HepG2 (cell line): Measurements from ENCODE around the gene NSL1. TPM values are rescaled to one million over a fixed set of nuclear protein-coding genes. Genes with fewer than 3 reads are reported as not detected.

Source experiments
- ATAC-seq: fragments of 200-7000 bp; cut with Tn5 transposase; 3 replicates; pipeline ENCODE4 v1.9.1; 2020; ENCODE audit warnings: mild to moderate bottlenecking, moderate library complexity
- BruUV-seq: library from RNA; stranded (reverse); fragments of 400-500 nt; replicated peaks from 2 replicates; lab custom pipeline; 2021; lab: Mats Ljungman, UMichigan
- CTCF ChIA-PET: fragments of 300-600 bp; formaldehyde crosslinking; extraction: SDS; loops from one replicate; lab custom pipeline; 2021; ENCODE audit warnings: low total read pairs, inconsistent platforms, low intra/inter-chr PET ratio; lab: Yijun Ruan, JAX
- POLR2A ChIA-PET: fragments of 350-600 bp; sonication (Branson Sonifier 250); formaldehyde crosslinking; loops from one replicate; lab custom pipeline; 2020; ENCODE audit warnings: antibody characterized with exemption, inconsistent platforms; lab: Yijun Ruan, JAX
- DNase-seq: peaks from one replicate; pipeline ENCODE4 v3.0.0-alpha.2; 2015; ENCODE audit warnings: low spot score
- FAIRE-seq: peaks from 3 replicates; lab custom pipeline; 2011; peaks lifted over from hg19 to GRCh38; lab: Jason Lieb, UNC
- H2AFZ ChIP-seq: one replicate; pipeline ENCODE4 v1.6.1; 2011; ENCODE audit warnings: low read length, inconsistent platforms
- H3K27ac ChIP-seq: fragments of 300-600 bp; 3 replicates; pipeline ENCODE4 v1.8.0; 2011; ENCODE audit warnings: mixed run types, mild to moderate bottlenecking, mixed read lengths, low read length, inconsistent platforms; ENCODE audit not compliant: insufficient read depth; ENCODE audit errors: extremely low read length
- H3K27me3 ChIP-seq, 2 experiments: fragments of 200-600 bp in 1 of 2; 2 replicates in 1 of 2; 3 replicates in 1 of 2; pipeline versions ENCODE4 v1.6.0 to v1.8.0; 2011; ENCODE audit warnings: low read length in 2 of 2, mild to moderate bottlenecking in 2 of 2, moderate library complexity in 2 of 2, inconsistent platforms in 1 of 2; ENCODE audit not compliant: insufficient read depth in 2 of 2, control insufficient read depth in 1 of 2
- H3K36me3 ChIP-seq, 2 experiments: fragments of 200-600 bp in 1 of 2; replicated peaks in 1 of 2; 2 replicates in 1 of 2; 3 replicates in 1 of 2; pipeline versions ENCODE4 v1.5.1 to v1.8.0; 2011; ENCODE audit warnings: low read length in 2 of 2, inconsistent platforms in 1 of 2; ENCODE audit not compliant: insufficient read depth in 2 of 2, control insufficient read depth in 1 of 2
- H3K4me1 ChIP-seq: 2 replicates; pipeline ENCODE4 v1.5.1; 2012; ENCODE audit warnings: low read length, inconsistent platforms; ENCODE audit not compliant: insufficient read depth
- H3K4me2 ChIP-seq: 2 replicates; pipeline ENCODE4 v1.6.0; 2011; ENCODE audit warnings: low read depth, low read length, inconsistent platforms
- H3K4me3 ChIP-seq, 3 experiments: fragments of 200-600 bp in 1 of 3; sonication (generic), shearing (Covaris generic) in 1 of 3; replicated peaks in 1 of 3; 2 replicates each; pipeline ENCODE4 v1.5.1; 2011 to 2016; ENCODE audit warnings: low read length in 3 of 3, inconsistent platforms in 2 of 3, low read depth in 2 of 3, mild to moderate bottlenecking in 2 of 3, control low read depth in 1 of 3, mixed read lengths in 1 of 3; ENCODE audit not compliant: insufficient read depth in 1 of 3
- H3K79me2 ChIP-seq: one replicate; pipeline ENCODE4 v1.6.1; 2011; ENCODE audit warnings: low read length, inconsistent platforms; ENCODE audit not compliant: insufficient read depth
- H3K9ac ChIP-seq: 2 replicates; pipeline ENCODE4 v1.6.0; 2011; ENCODE audit warnings: mild to moderate bottlenecking, low read depth, low read length, inconsistent platforms; ENCODE audit not compliant: insufficient read depth
- H3K9me3 ChIP-seq: 2 replicates; pipeline ENCODE4 v1.5.1; 2012; ENCODE audit warnings: mild to moderate bottlenecking, low read length
- H4K20me1 ChIP-seq: 2 replicates; pipeline ENCODE4 v1.6.0; 2011; ENCODE audit warnings: inconsistent platforms, mild to moderate bottlenecking, low read length, moderate library complexity; ENCODE audit not compliant: insufficient read depth
- ATF2 ChIP-seq: sonication (generic); formaldehyde crosslinking; IDR thresholded peaks from 2 replicates; pipeline ENCODE4 v1.4.0; 2020; ENCODE audit warnings: missing genetic modification reagents
- CEBPG ChIP-seq: IDR thresholded peaks from 2 replicates; pipeline ENCODE4 v1.6.1; 2016
- FUBP1 ChIP-seq: sonication (generic); formaldehyde crosslinking; IDR thresholded peaks from 2 replicates; pipeline ENCODE4 v1.5.1; 2020; ENCODE audit warnings: missing genetic modification reagents, mild to moderate bottlenecking, borderline replicate concordance
- MAFF ChIP-seq: IDR thresholded peaks from 2 replicates; pipeline ENCODE4 v1.6.1; 2011; ENCODE audit warnings: low read depth, low read length, improper control_type of control experiment
- MEF2D ChIP-seq: sonication (generic); formaldehyde crosslinking; IDR thresholded peaks from 2 replicates; pipeline ENCODE4 v1.5.1; 2020; ENCODE audit warnings: mild to moderate bottlenecking, missing genetic modification reagents
- NRL ChIP-seq: sonication (generic); formaldehyde crosslinking; IDR thresholded peaks from 2 replicates; pipeline ENCODE4 v1.5.0; 2020; ENCODE audit warnings: missing genetic modification reagents, mild to moderate bottlenecking, moderate library complexity, borderline replicate concordance
- RAD51 ChIP-seq: fragments of 450-650 bp; IDR thresholded peaks from 2 replicates; pipeline ENCODE4 v1.6.1; 2016; ENCODE audit warnings: borderline replicate concordance
- TAF15 ChIP-seq: fragments of 200-400 bp; formaldehyde crosslinking; IDR thresholded peaks from one replicate; pipeline ENCODE4 v1.6.1; 2018; ENCODE audit warnings: mild to moderate bottlenecking, low read depth, low read length; ENCODE audit not compliant: poor library complexity, severe bottlenecking
- ZBTB20 ChIP-seq: sonication (generic); formaldehyde crosslinking; IDR thresholded peaks from 2 replicates; pipeline ENCODE4 v1.8.1; 2023; ENCODE audit warnings: missing genetic modification reagents, low read depth, mild to moderate bottlenecking, borderline replicate concordance
- ZNF264 ChIP-seq: sonication (generic); formaldehyde crosslinking; IDR thresholded peaks from 2 replicates; pipeline ENCODE4 v1.4.0; 2020; ENCODE audit warnings: missing genetic modification reagents
- ZNF33B ChIP-seq: sonication (generic); formaldehyde crosslinking; IDR thresholded peaks from 2 replicates; pipeline ENCODE4 v1.5.1; 2020; ENCODE audit warnings: mild to moderate bottlenecking, missing genetic modification reagents
- ZNF549 ChIP-seq: sonication (generic); formaldehyde crosslinking; IDR thresholded peaks from 2 replicates; pipeline ENCODE4 v1.5.0; 2020; ENCODE audit warnings: missing genetic modification reagents
- ZNF740 ChIP-seq: sonication (generic); formaldehyde crosslinking; IDR thresholded peaks from 2 replicates; pipeline ENCODE4 v1.4.0; 2020; ENCODE audit warnings: missing genetic modification reagents
- ZSCAN29 ChIP-seq: sonication (generic); formaldehyde crosslinking; conservative IDR thresholded peaks from 2 replicates; pipeline ENCODE4 v1.4.0; 2020; ENCODE audit warnings: mild to moderate bottlenecking, missing genetic modification reagents
- ZSCAN9 ChIP-seq: IDR thresholded peaks from 2 replicates; pipeline ENCODE4 v1.6.1; 2016; ENCODE audit warnings: borderline replicate concordance
- WGBS: methylation state at CpG from one replicate; pipeline ENCODE4 v1.1.6; 2017; ENCODE audit warnings: low lambda C conversion rate; 5-methylcytosine and 5-hydroxymethylcytosine counted together
- in situ Hi-C: cut with HindIII; loops from 2 replicates; pipeline ENCODE4 v1.10.0; 2017; ENCODE audit warnings: low pct_unique_long_range_greater_than_20kb; ENCODE audit not compliant: extremely low pct_ligation_motif_present
- intact Hi-C: fragments of 100-400 bp; cut with micrococcal nuclease; formaldehyde crosslinking; loops from one replicate; pipeline ENCODE4 v1.10.0; 2022; ENCODE audit not compliant: unreplicated experiment
- polyA plus RNA-seq, 8 experiments: library from polyadenylated mRNA; depleted of rRNA in 3 of 8; stranded (reverse) in 7 of 8; unstranded in 1 of 8; fragments of >200 nt; fragmentation: Illumina TruSeq in 4 of 8; extraction: Trizol in 4 of 8; gene quantifications; 2 replicates each; pipeline versions ENCODE4 v1.2.1 to v1.2.3, GENCODE V29; 2011 to 2016; ENCODE audit warnings: low read depth in 4 of 8, missing spikeins in 1 of 8, mixed read lengths in 1 of 8; ENCODE audit not compliant: insufficient read depth in 1 of 8
- total RNA-seq, 5 experiments: library from RNA; depleted of rRNA; stranded (reverse); fragments of >200 nt; fragmentation: Illumina TruSeq; extraction: Trizol; gene quantifications; 2 replicates each; pipeline ENCODE4 v1.2.3, GENCODE V29; 2016; ENCODE audit warnings: low read depth in 1 of 5
- TF ChIP-seq, protein P1 (sequence below): sonication (generic); formaldehyde crosslinking; IDR thresholded peaks from 2 replicates; pipeline ENCODE4 v1.8.0; 2022; ENCODE audit warnings: mild to moderate bottlenecking, missing genetic modification reagents, borderline replicate concordance

Gene NSL1
- total and polyA plus RNA-seq, 2 of the 13 experiments (the other 11 are each of a cell fraction or from before 2014, with no cell fraction given): 34.5 to 77.4 TPM

GRCh38 chr1:212713465-212714136 is 78.0 kb downstream of the NSL1 start (continued):
- TF ChIP-seq ATF2 (CRISPR knock-in tag) (no peak), CEBPG (no peak), ZBTB20 (no peak), ZNF264 (CRISPR knock-in tag) (no peak), ZNF33B (CRISPR knock-in tag) (no peak), TAF15 (no peak), RAD51 (no peak)
- TF ChIP-seq, all 625 proteins: peak for 0

GRCh38 chr1:212712451-212713303 is 78.9 kb downstream of the NSL1 start:
- Histone ChIP-seq H3K27ac (no peak overlapping the region), H3K4me1 (no peaks in the 10 kb centered on the region), H3K27me3 (peaks cover 0 to 20% of the 10 kb centered on the region in 2 experiments; a peak in 2 of 5 replicates), H3K4me2 (no peak overlapping the region), H3K9me3 (no peaks in the 10 kb centered on the region), H3K79me2 (no peaks in the 10 kb centered on the region), H3K4me3 (no peak overlapping the region), H3K36me3 (no peaks in the 10 kb centered on the region; a peak in 1 of 5 replicates), H4K20me1 (no peaks in the 10 kb centered on the region), H3K9ac (no peak overlapping the region), H2AFZ (no peak overlapping the region)
- ChIA-PET POLR2A (no interaction called here), CTCF (no interaction called here)
- no peak for FAIRE-seq
- no TSS peak for BruUV-seq
- in situ Hi-C loops (no loop called here), intact Hi-C loops (no loop called here)
- 37% methylated on average over 4 of the region's 4 CpGs for WGBS
- ATAC-seq: no peak
- DNase-seq: no peak
- no peak for TF ChIP-seq MAFF
- TF ChIP-seq ZSCAN29 (CRISPR knock-in tag): no peak
- TF ChIP-seq NRL (CRISPR knock-in tag): no peak
- no peak for TF ChIP-seq ZSCAN9 (CRISPR knock-in tag)
- no peak for TF ChIP-seq FUBP1 (CRISPR knock-in tag)
- no peak for TF ChIP-seq ZNF740 (CRISPR knock-in tag)
- TF ChIP-seq, protein P1, sequence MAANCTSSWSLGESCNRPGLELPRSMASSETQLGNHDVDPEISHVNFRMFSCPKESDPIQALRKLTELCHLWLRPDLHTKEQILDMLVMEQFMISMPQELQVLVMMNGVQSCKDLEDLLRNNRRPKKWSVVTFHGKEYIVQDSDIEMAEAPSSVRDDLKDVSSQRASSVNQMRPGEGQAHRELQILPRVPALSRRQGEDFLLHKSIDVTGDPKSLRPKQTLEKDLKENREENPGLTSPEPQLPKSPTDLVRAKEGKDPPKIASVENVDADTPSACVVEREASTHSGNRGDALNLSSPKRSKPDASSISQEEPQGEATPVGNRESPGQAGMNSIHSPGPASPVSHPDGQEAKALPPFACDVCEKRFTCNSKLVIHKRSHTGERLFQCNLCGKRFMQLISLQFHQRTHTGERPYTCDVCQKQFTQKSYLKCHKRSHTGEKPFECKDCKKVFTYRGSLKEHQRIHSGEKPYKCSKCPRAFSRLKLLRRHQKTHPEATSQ: no peak
- no peak for TF ChIP-seq ZNF549 (CRISPR knock-in tag)
- no peak for TF ChIP-seq MEF2D (CRISPR knock-in tag)
